ENCODE results near the gene CTXN1.
"Not testable (repeated sequence)": the region's sequence is repeated elsewhere in the genome, so short reads cannot be mapped to it uniquely, and the experiment has no call there.

Gene CTXN1

GRCh38 chr19:7926021-7926726 is at the start of gene CTXN1:
CTXN1 (minus strand) TSS chr19:7926135; CDS start chr19:7925538, 597 bp downstream.
- peak; percentile 82 for DNase-seq

DNA sequence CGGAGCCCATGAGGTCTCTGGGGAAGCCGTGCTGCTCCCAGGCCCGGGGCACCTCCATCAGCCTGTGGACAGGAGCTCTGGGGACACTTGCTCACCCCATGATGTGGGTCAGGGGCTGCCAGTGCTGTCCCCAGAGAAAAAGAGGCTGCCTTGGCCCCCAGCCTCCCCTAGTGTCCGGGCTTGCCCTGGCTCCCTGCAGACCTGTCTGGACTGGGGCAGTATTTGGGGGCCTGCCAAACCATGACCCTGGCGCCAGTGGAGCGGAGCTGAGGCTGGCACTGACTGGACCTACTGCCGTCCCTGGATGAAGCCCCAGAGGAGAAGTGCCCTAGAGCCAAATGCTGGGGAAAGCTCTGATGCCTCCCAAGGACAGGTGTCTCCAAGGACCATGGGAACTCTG is 49.1 kb upstream of the CTXN1 start:
- DNase-seq: no peak

- DNase-seq: no peak
Measured at GRCh38 chr19:7973883-7974282, 47.9 kb upstream of the CTXN1 start.

GRCh38 chr19:7971553-7972520 is 45.9 kb upstream of the CTXN1 start:
- no peak for DNase-seq

- DNase-seq: no peak
Measured at GRCh38 chr19:7970716-7971448, 44.9 kb upstream of the CTXN1 start.

- DNase-seq: no peak
Measured at GRCh38 chr19:7969555-7969939, 43.6 kb upstream of the CTXN1 start.

- no peak for DNase-seq
Measured at GRCh38 chr19:7968796-7969554, 43.0 kb upstream of the CTXN1 start.

GRCh38 chr19:7968008-7968795 is 42.3 kb upstream of the CTXN1 start:
- no peak for DNase-seq

DNA sequence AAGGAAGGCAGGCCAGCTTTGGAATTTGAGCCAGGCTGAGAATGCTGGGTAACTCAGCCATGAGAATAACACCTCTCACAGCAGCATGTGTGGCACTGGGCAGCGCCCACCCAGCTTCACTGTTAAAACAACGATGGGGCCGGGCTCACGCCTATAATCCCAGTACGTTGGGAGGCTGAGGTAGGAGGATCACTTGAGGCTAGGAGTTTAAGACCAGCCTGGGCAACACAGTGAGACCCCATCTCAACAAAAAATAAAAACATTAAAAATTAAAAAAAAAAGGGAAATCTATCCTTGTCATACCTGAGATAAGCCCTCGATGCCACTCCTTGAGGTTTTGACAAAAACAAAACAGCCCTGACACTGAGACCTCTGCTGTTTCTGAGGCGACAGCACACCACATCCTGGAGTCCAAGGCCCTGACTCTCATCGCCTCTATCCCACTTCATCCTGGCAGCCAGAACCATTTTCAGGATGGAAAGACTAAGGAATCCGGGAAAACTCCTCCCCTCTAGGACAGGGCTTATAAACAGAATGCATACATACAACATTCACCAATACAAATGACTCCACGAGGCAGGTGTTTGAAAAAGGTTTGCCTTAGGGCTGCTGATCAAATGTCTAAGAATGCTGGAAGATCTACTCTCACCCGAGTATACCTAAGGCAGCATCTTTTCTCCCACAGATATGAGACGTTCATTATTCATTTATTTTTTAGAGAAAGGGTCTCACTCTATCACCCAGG is 40.2 kb upstream of the CTXN1 start:
- no peak for DNase-seq

GRCh38 chr19:7965259-7965841 is 39.4 kb upstream of the CTXN1 start:
- no peak for DNase-seq

DNA sequence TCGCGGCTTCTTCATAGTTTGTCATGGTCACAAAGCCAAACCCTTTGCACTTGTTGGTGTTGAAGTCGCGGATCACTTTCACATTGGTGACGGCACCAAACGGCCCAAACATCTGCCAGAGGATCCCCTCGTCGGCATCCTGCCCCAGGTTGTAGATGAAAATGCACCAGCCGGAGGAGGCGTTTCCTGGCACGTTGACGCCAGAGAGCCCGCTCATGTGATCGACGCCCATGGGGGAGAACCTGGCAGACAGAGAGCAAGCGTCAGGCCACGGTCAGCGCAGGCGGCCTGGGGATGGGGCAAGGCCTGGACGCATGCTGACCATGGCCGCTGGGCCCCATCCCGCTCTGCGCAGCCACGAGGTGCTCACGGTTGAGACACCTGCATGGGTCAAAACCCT is 37.6 kb upstream of the CTXN1 start:
- DNase-seq: no peak

DNA sequence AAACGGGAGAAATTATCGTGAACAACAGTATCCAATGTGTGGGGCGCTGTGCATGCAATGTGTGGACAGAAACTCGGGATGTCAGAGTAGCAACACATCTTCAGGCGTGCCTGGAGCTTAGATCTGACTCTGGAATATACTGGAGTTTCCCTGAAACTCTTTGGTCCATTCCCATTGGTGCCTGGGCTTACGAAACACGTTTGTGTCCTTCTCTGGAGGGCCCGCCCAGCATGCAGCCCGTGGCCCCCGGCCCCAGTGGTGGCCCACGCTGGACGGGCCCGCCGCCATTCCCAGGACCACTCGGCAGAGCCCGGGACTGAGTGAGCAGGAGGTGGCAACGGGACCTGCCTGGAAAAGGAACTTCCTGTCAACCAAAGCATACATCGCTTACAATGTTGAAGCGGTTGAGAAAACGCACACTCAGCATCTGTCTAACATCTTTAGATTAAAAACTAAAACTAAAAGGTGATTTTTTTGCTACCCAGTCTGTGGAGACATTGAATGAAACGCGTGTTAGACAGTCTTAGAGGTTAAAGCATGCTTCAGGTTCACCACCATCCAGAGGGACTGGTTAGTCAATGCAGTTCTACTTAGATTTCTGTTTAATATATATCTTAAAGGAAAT is 36.8 kb upstream of the CTXN1 start:
- DNase-seq: no peak

DNA sequence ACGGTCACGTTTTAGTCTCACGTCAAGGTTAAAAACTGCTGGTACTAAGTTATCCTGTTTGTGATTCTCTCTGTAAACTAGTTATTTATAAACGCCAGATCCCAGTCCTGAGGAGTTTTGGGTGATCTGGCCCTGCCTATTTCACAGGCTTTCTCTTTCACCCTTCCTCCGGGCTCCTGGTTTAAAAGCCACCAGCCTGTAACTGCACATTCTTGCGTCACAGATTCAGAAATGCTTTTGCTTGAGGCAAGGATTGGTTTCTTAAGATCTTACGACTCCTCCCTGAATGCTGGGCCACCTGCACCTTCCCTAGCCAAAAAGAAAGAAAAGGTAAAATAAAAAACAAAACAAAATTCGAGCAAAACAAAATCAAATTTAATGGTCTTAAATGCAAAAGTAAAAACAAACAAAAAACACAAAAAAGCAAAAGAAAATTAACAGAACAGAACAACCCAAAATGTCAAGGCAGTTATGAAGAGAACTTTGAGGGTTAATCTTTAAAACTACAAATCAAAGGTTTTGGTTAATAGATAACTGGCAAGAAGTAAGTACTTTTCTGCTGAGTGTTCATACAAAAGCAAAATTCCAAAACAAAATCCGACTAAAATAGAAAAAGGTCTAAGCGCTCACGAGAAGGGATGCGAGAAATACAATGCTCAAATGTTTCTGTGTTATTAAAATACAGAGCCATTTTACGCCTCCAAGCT is 36.1 kb upstream of the CTXN1 start:
- DNase-seq: no peak

- not testable (repeated sequence) for DNase-seq
Measured at GRCh38 chr19:7961082-7961481, 35.1 kb upstream of the CTXN1 start.

DNA sequence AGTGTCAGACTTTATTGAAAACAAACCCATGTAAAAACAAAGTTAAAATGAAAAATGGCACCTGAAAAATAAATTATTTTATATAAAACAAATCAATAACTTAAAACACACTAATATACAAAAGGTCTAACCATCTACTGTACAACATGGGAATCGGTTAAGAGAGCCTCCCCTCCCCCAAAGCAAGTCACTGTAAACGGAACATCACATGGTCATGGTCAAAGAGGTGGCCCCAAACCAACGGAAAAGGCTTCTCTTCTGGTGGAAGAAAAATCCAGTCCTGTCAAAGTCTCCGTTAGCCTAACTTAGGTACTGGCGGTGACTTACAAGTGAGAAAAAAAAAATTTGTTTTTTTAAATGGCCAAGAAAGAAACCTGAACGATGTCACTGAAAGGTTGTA is 33.3 kb upstream of the CTXN1 start:
- DNase-seq: no peak

DNA sequence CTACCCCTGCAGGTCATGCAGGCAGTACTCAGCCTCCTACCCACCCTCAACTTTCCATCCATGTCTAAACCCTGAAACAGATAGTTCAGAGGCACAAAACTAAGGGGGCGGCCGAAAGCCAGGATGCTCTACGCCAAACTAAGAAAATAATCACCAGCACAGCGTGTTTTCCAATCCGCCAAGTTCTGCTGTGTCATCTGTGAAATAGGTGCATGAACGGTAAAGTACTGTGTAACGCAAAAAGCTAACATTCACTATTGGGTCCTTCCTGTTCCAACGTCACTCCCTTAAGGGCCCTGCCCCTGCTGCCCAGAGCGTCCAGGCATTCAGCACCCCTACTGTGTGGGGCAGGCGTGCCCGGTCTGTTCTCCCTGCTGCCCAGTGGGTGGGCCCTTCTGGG is 29.8 kb upstream of the CTXN1 start:
- DNase-seq: no peak

DNA sequence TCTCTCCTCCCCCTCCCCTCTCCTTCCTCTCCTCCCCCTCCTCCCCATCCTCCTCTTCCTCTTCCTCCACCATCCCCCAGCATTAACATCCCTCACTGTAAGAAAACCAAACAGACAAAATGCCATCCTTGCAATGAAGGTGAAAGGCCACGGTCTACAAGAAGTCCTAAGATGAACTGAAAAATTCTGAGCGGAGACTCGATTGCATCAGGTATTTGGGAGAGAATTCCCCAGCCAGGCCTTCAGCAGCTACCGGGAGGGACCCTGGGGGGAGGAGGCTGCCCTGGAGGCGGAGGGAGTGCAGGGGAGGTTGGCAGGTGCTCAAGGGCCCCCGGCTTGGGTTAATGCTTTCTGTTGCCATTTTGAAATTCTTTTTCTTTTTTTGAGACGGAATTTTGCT is 27.6 kb upstream of the CTXN1 start:
- no peak for DNase-seq

GRCh38 chr19:7953060-7953459 is 27.1 kb upstream of the CTXN1 start:
- no peak for DNase-seq

DNA sequence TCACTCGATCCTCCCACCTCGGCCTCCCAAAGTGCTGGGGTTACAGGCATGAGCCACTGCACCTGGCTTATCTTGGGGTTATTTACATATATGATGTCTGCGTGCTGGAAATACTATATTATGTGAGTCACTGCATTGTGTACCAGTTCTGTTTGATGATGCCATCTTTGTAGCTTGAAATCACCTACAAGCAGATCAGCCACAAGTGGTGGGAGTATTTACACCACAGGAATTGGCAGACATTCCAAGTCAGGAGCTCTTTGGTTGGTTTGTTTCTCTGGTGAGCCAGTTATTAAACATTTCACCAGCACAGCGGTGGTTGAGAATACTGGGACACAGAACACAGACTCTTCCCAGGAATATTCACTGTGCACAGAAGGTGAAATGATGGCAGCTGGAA is 22.0 kb upstream of the CTXN1 start:
- DNase-seq: no peak
